K562 (cell line): ENCODE data around the gene NLRP5. TPM values are rescaled to one million over a fixed set of nuclear protein-coding genes. Genes with fewer than 3 reads are reported as not detected.

Experiments
- ATAC-seq: fragments of 200-7000 bp; cut with Tn5 transposase; 3 replicates; pipeline ENCODE4 v1.9.1; 2020; ENCODE audit warnings: moderate library complexity
- BruUV-seq: library from RNA; stranded (reverse); fragments of 400-500 nt; replicated peaks from 2 replicates; lab custom pipeline; 2021; lab: Mats Ljungman, UMichigan
- CTCF ChIA-PET: fragments of 300-600 bp; formaldehyde crosslinking; extraction: SDS; loops from one replicate; lab custom pipeline; 2021; ENCODE audit warnings: low intra/inter-chr PET ratio; lab: Yijun Ruan, JAX
- POLR2A ChIA-PET: fragments of 300-600, 350-650 bp; sonication (Branson Sonifier 250); formaldehyde crosslinking; extraction: SDS; loops from one replicate; lab custom pipeline; 2021; ENCODE audit warnings: antibody characterized with exemption, inconsistent platforms; lab: Yijun Ruan, JAX
- DNase-seq, 4 experiments: peaks; one replicate each; pipeline versions ENCODE4 v3.0.0 to v3.0.0-alpha.2; 2011 to 2018; ENCODE audit warnings: low spot score in 3 of 4, mixed read lengths in 3 of 4; ENCODE audit errors: extremely low read depth in 1 of 4
- FAIRE-seq: peaks from 2 replicates; lab custom pipeline; 2011; peaks lifted over from hg19 to GRCh38; lab: Jason Lieb, UNC
- H2AFZ ChIP-seq: 2 replicates; pipeline ENCODE4 v1.6.0; 2011; ENCODE audit warnings: low read depth, low read length, control low read depth, inconsistent platforms
- H3K27ac ChIP-seq: fragments of 200-600 bp; 3 replicates; pipeline ENCODE4 v1.8.0; 2011; ENCODE audit warnings: low read depth, mild to moderate bottlenecking, control low read depth, inconsistent platforms, low read length, moderate library complexity, mixed read lengths; ENCODE audit errors: extremely low read depth
- H3K27me3 ChIP-seq, 2 experiments: fragments of 300-600 bp in 1 of 2; 2 replicates in 1 of 2; 3 replicates in 1 of 2; pipeline versions ENCODE4 v1.6.0 to v1.8.0; 2011; ENCODE audit warnings: inconsistent platforms in 2 of 2, low read length in 2 of 2, mild to moderate bottlenecking in 1 of 2, mixed read lengths in 1 of 2, moderate library complexity in 1 of 2; ENCODE audit not compliant: control insufficient read depth in 2 of 2, insufficient read depth in 2 of 2
- H3K36me3 ChIP-seq: fragments of 300-600 bp; 3 replicates; pipeline ENCODE4 v1.8.0; 2011; ENCODE audit warnings: mild to moderate bottlenecking, low read length, inconsistent platforms; ENCODE audit not compliant: control insufficient read depth, insufficient read depth
- H3K4me1 ChIP-seq, 2 experiments: fragments of 200-600 bp in 1 of 2; replicated peaks in 1 of 2; 2 replicates in 1 of 2; 3 replicates in 1 of 2; pipeline versions ENCODE4 v1.5.1 to v1.8.0; 2011; ENCODE audit warnings: inconsistent platforms in 2 of 2, low read length in 2 of 2, mild to moderate bottlenecking in 1 of 2, mixed read lengths in 1 of 2, moderate library complexity in 1 of 2; ENCODE audit not compliant: control insufficient read depth in 2 of 2, insufficient read depth in 2 of 2
- H3K4me2 ChIP-seq: 2 replicates; pipeline ENCODE4 v1.6.1; 2011; ENCODE audit warnings: low read length, control low read depth, inconsistent platforms, mixed read lengths; ENCODE audit not compliant: insufficient read depth
- H3K4me3 ChIP-seq: fragments of 200-600 bp; sonication (generic), shearing (Covaris generic); 2 replicates; pipeline ENCODE4 v1.5.1; 2016; ENCODE audit warnings: control low read depth, inconsistent platforms
- H3K79me2 ChIP-seq: fragments of 200-600 bp; 3 replicates; pipeline ENCODE4 v1.8.0; 2011; ENCODE audit warnings: low read length, inconsistent platforms; ENCODE audit not compliant: control insufficient read depth, insufficient read depth
- H3K9ac ChIP-seq, 2 experiments: 2 replicates each; pipeline versions ENCODE4 v1.6.0 to v1.6.1; 2011; ENCODE audit warnings: low read depth in 2 of 2, low read length in 2 of 2, control low read depth in 1 of 2, inconsistent platforms in 1 of 2, mild to moderate bottlenecking in 1 of 2, mixed read lengths in 1 of 2; ENCODE audit not compliant: insufficient read depth in 1 of 2
- H3K9me1 ChIP-seq: one replicate; pipeline ENCODE4 v1.6.0; 2011; ENCODE audit warnings: inconsistent platforms, mild to moderate bottlenecking, low read length, moderate library complexity; ENCODE audit not compliant: control insufficient read depth, insufficient read depth
- H3K9me3 ChIP-seq: replicated peaks from 2 replicates; pipeline ENCODE4 v1.5.1; 2011; ENCODE audit warnings: low read depth, low read length, inconsistent platforms; ENCODE audit not compliant: control insufficient read depth, insufficient read depth
- H4K20me1 ChIP-seq: replicated peaks from 2 replicates; pipeline ENCODE4 v1.6.1; 2011; ENCODE audit warnings: low read length, inconsistent platforms, mixed read lengths; ENCODE audit not compliant: control insufficient read depth, insufficient read depth
- ARID3A ChIP-seq: IDR thresholded peaks from 2 replicates; pipeline ENCODE4 v1.6.1; 2012; ENCODE audit warnings: low read depth, low read length, improper control_type of control experiment, borderline replicate concordance
- RAD51 ChIP-seq: fragments of 450-650 bp; IDR thresholded peaks from 2 replicates; pipeline ENCODE4 v1.7.1; 2016; ENCODE audit warnings: low read depth, mild to moderate bottlenecking, borderline replicate concordance
- TFE3 ChIP-seq: fragments of 450-650 bp; formaldehyde crosslinking; IDR thresholded peaks from 2 replicates; pipeline ENCODE4 v1.4.0; 2020; ENCODE audit warnings: mild to moderate bottlenecking, mixed read lengths
- TOE1 ChIP-seq, 2 experiments: fragments of 450-650 bp in 1 of 2; sonication (generic) in 1 of 2; formaldehyde crosslinking in 1 of 2; IDR thresholded peaks; 2 replicates each; pipeline versions ENCODE4 v1.7.1 to v1.8.0; 2016 to 2022; ENCODE audit warnings: borderline replicate concordance in 2 of 2, mild to moderate bottlenecking in 2 of 2, antibody characterized with exemption in 1 of 2, inconsistent platforms in 1 of 2, low read depth in 1 of 2, missing genetic modification reagents in 1 of 2, moderate library complexity in 1 of 2
- USF2 ChIP-seq: sonication (generic); formaldehyde crosslinking; IDR thresholded peaks from 2 replicates; pipeline ENCODE4 v1.5.0; 2020; ENCODE audit warnings: missing genetic modification reagents
- WGBS: fragments of 100-300 bp; shearing (Covaris generic); methylation state at CpG from one replicate; pipeline ENCODE4 v1.1.6; 2016; ENCODE audit warnings: low coverage, mixed read lengths; ENCODE audit not compliant: insufficient coverage; ENCODE audit errors: missing lambda C conversion rate; 5-methylcytosine and 5-hydroxymethylcytosine counted together
- in situ Hi-C: fragments of 300-500 bp; cut with MboI; formaldehyde crosslinking; loops from 4 replicates; pipeline ENCODE4 v1.15.0; 2018; ENCODE audit warnings: inconsistent platforms, mixed read lengths
- intact Hi-C: fragments of 100-400 bp; cut with micrococcal nuclease; formaldehyde crosslinking; loops from 2 replicates; pipeline ENCODE4 v1.14.2; 2022
- polyA plus RNA-seq, 8 experiments: library from polyadenylated mRNA; depleted of rRNA in 4 of 8; stranded (reverse) in 5 of 8; unstranded in 3 of 8; fragments of >200 nt; fragmentation: Nextera tagmentation in 2 of 8; fragmentation: Illumina TruSeq in 1 of 8; extraction: Ambion mirVana in 2 of 8; extraction: Trizol in 1 of 8; gene quantifications; 2 replicates each; pipeline versions ENCODE4 v1.2.1 to v1.2.3, GENCODE V29; 2011 to 2014; ENCODE audit warnings: inconsistent platforms in 1 of 8, missing spikeins in 1 of 8
- total RNA-seq, 7 experiments: library from RNA; depleted of rRNA in 6 of 7; stranded (reverse); fragments of >200 nt in 6 of 7; fragmentation: Illumina TruSeq in 2 of 7; extraction: Trizol in 2 of 7; gene quantifications; 2 replicates each; pipeline versions ENCODE4 v1.2.1 to v1.2.3, GENCODE V29; 2011 to 2021; ENCODE audit warnings: low replicate concordance in 1 of 7

NLRP5 gene
- total and polyA plus RNA-seq, 9 of the 15 experiments (the other 6 are each of a cell fraction or from before 2014, with no cell fraction given) = 0.04 to 0.07 TPM; not detected in 7

DNA sequence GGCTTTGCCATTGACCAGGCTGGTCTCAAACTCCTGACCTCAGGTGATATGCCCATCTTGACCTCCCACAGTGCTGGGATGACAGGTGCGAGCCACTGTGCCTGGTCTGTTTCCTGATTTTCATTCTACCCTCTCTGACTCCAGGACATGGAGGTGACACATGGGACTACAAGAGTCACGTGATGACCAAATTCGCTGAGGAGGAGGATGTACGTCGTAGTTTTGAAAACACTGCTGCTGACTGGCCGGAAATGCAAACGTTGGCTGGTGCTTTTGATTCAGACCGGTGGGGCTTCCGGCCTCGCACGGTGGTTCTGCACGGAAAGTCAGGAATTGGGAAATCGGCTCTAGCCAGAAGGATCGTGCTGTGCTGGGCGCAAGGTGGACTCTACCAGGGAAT lies 40.2 kb downstream of the NLRP5 start:
- in situ Hi-C loops = no loop called here
- H3K4me1 ChIP-seq = no peaks in the 10 kb centered on the region; a peak in 1 of 5 replicates
- TF ChIP-seq TOE1 (IDR thresholded peaks at IDR 0.05; ENCODE audit: borderline replicate concordance) (peak; percentile 50; the same call in 1 of the 2 replicates), TOE1 (CRISPR knock-in tag; IDR thresholded peaks at IDR 0.05; ENCODE audit: borderline replicate concordance, low read depth) (no peak), USF2 (CRISPR knock-in tag) (peak; percentile 56), RAD51 (peak; percentile 59; the same call in 1 of the 2 replicates), TFE3 (CRISPR knock-in tag) (peak; percentile 90), ARID3A (no peak)
- FAIRE-seq (no peak), DNase-seq (no peak), ATAC-seq (no peak)
- H3K79me2 ChIP-seq = no peaks in the 10 kb centered on the region
- H3K9me3 ChIP-seq = no peaks in the 10 kb centered on the region
- H3K9ac ChIP-seq = no peak overlapping the region
- H2AFZ ChIP-seq = no peak overlapping the region
- WGBS = 1% methylated on average over 15 of the region's 15 CpGs
- no peak overlapping the region for H3K27ac ChIP-seq
- no peaks in the 10 kb centered on the region for H3K36me3 ChIP-seq
- no TSS peak for BruUV-seq
- ChIA-PET CTCF (no interaction called here), POLR2A (no interaction called here)
- no peak overlapping the region for H3K4me2 ChIP-seq
- H4K20me1 ChIP-seq = no peaks in the 10 kb centered on the region
- no peaks in the 10 kb centered on the region for H3K9me1 ChIP-seq
- peaks cover 18 to 34% of the 10 kb centered on the region in 2 experiments for H3K27me3 ChIP-seq
- no peak overlapping the region for H3K4me3 ChIP-seq
- intact Hi-C loops = no loop called here
